Measurements from ENCODE around the gene SLC1A2. TPM values are rescaled to one million over a fixed set of nuclear protein-coding genes. Genes with fewer than 3 reads are reported as not detected.

SLC1A2 gene
- polyA plus RNA-seq (2012; ENCODE audit: missing spikeins) = 0.06 TPM

GRCh38 chr11:35419184-35419829 is at the start of gene SLC1A2:
Gene SLC1A2 (minus strand): TSS chr11:35419558. CDS start chr11:35418966, 592 bp downstream.
- FAIRE-seq = no peak
- TF ChIP-seq TAF1 (IDR thresholded peaks at IDR 0.05; ENCODE audit: borderline replicate concordance, low read depth, low read length) (no peak), POLR2A (IDR thresholded peaks at IDR 0.05; ENCODE audit: low read depth, low read length) (no peak), POLR2AphosphoS5 (IDR thresholded peaks at IDR 0.05; ENCODE audit: low read depth, low read length) (no peak)
- DNase-seq (ENCODE audit: insufficient read length) = no peak

GRCh38 chr11:35466058-35466457 is 46.7 kb upstream of the SLC1A2 start:
- no peak for TF ChIP-seq POLR2AphosphoS5 (IDR thresholded peaks at IDR 0.05; ENCODE audit: low read depth, low read length)
- TF ChIP-seq POLR2A (IDR thresholded peaks at IDR 0.05; ENCODE audit: low read depth, low read length) = no peak
- no peak for TF ChIP-seq TAF1 (IDR thresholded peaks at IDR 0.05; ENCODE audit: borderline replicate concordance, low read depth, low read length)
- FAIRE-seq (no peak), DNase-seq (ENCODE audit: insufficient read length) (no peak)

GRCh38 chr11:35464308-35464707 is 45.0 kb upstream of the SLC1A2 start:
- TF ChIP-seq TAF1 (IDR thresholded peaks at IDR 0.05; ENCODE audit: borderline replicate concordance, low read depth, low read length) (no peak), POLR2AphosphoS5 (IDR thresholded peaks at IDR 0.05; ENCODE audit: low read depth, low read length) (no peak), POLR2A (IDR thresholded peaks at IDR 0.05; ENCODE audit: low read depth, low read length) (no peak)
- FAIRE-seq = no peak
- no peak for DNase-seq (ENCODE audit: insufficient read length)

GRCh38 chr11:35463331-35463751 is 44.0 kb upstream of the SLC1A2 start:
- no peak for TF ChIP-seq TAF1 (IDR thresholded peaks at IDR 0.05; ENCODE audit: borderline replicate concordance, low read depth, low read length)
- no peak for TF ChIP-seq POLR2A (IDR thresholded peaks at IDR 0.05; ENCODE audit: low read depth, low read length)
- TF ChIP-seq POLR2AphosphoS5 (IDR thresholded peaks at IDR 0.05; ENCODE audit: low read depth, low read length) = no peak
- FAIRE-seq (no peak), DNase-seq (ENCODE audit: insufficient read length) (no peak)

- TF ChIP-seq POLR2A (IDR thresholded peaks at IDR 0.05; ENCODE audit: low read depth, low read length) = no peak
- no peak for TF ChIP-seq POLR2AphosphoS5 (IDR thresholded peaks at IDR 0.05; ENCODE audit: low read depth, low read length)
- no peak for TF ChIP-seq TAF1 (IDR thresholded peaks at IDR 0.05; ENCODE audit: borderline replicate concordance, low read depth, low read length)
- FAIRE-seq (no peak), DNase-seq (ENCODE audit: insufficient read length) (no peak)
Observed at GRCh38 chr11:35461917-35462538, 42.7 kb upstream of the SLC1A2 start.

GRCh38 chr11:35459489-35459888 is 40.1 kb upstream of the SLC1A2 start:
- no peak for FAIRE-seq
- DNase-seq (ENCODE audit: insufficient read length) = no peak
- TF ChIP-seq TAF1 (IDR thresholded peaks at IDR 0.05; ENCODE audit: borderline replicate concordance, low read depth, low read length) (no peak), POLR2AphosphoS5 (IDR thresholded peaks at IDR 0.05; ENCODE audit: low read depth, low read length) (no peak)

GRCh38 chr11:35458846-35459245 is 39.5 kb upstream of the SLC1A2 start:
- DNase-seq (ENCODE audit: insufficient read length) = no peak
- TF ChIP-seq POLR2AphosphoS5 (IDR thresholded peaks at IDR 0.05; ENCODE audit: low read depth, low read length) (no peak), TAF1 (IDR thresholded peaks at IDR 0.05; ENCODE audit: borderline replicate concordance, low read depth, low read length) (no peak), POLR2A (IDR thresholded peaks at IDR 0.05; ENCODE audit: low read depth, low read length) (no peak)
- FAIRE-seq = no peak

GRCh38 chr11:35454362-35454761 is 35.0 kb upstream of the SLC1A2 start:
- no peak for FAIRE-seq
- TF ChIP-seq POLR2AphosphoS5 (IDR thresholded peaks at IDR 0.05; ENCODE audit: low read depth, low read length) (no peak), POLR2A (IDR thresholded peaks at IDR 0.05; ENCODE audit: low read depth, low read length) (no peak), TAF1 (IDR thresholded peaks at IDR 0.05; ENCODE audit: borderline replicate concordance, low read depth, low read length) (no peak)
- no peak for DNase-seq (ENCODE audit: insufficient read length)

GRCh38 chr11:35436581-35437250 is 17.4 kb upstream of the SLC1A2 start:
- FAIRE-seq = no peak
- DNase-seq (ENCODE audit: insufficient read length) = no peak
- TF ChIP-seq POLR2A (IDR thresholded peaks at IDR 0.05; ENCODE audit: low read depth, low read length) (no peak), TAF1 (IDR thresholded peaks at IDR 0.05; ENCODE audit: borderline replicate concordance, low read depth, low read length) (no peak), POLR2AphosphoS5 (IDR thresholded peaks at IDR 0.05; ENCODE audit: low read depth, low read length) (no peak)

GRCh38 chr11:35433588-35433987 is 14.2 kb upstream of the SLC1A2 start:
- FAIRE-seq (no peak), DNase-seq (ENCODE audit: insufficient read length) (no peak)
- no peak for TF ChIP-seq TAF1 (IDR thresholded peaks at IDR 0.05; ENCODE audit: borderline replicate concordance, low read depth, low read length)

- DNase-seq (ENCODE audit: insufficient read length) = no peak
- TF ChIP-seq TAF1 (IDR thresholded peaks at IDR 0.05; ENCODE audit: borderline replicate concordance, low read depth, low read length) = no peak
- no peak for TF ChIP-seq POLR2A (IDR thresholded peaks at IDR 0.05; ENCODE audit: low read depth, low read length)
- TF ChIP-seq POLR2AphosphoS5 (IDR thresholded peaks at IDR 0.05; ENCODE audit: low read depth, low read length) = no peak
- FAIRE-seq = peak; percentile 24
Observed at GRCh38 chr11:35432464-35432863, 13.1 kb upstream of the SLC1A2 start.

- TF ChIP-seq POLR2AphosphoS5 (IDR thresholded peaks at IDR 0.05; ENCODE audit: low read depth, low read length) (no peak), POLR2A (IDR thresholded peaks at IDR 0.05; ENCODE audit: low read depth, low read length) (no peak), TAF1 (IDR thresholded peaks at IDR 0.05; ENCODE audit: borderline replicate concordance, low read depth, low read length) (no peak)
- DNase-seq (ENCODE audit: insufficient read length) = no peak
- no peak for FAIRE-seq
Observed at GRCh38 chr11:35427071-35427470, 7.7 kb upstream of the SLC1A2 start.
